K562 (cell line): Measurements from ENCODE around the gene FAM131C. TPM values are rescaled to one million over a fixed set of nuclear protein-coding genes. Genes with fewer than 3 reads are reported as not detected.
A peak's percentile ranks its signal among the peaks of the same experiment; 100 is the strongest.

ENCODE experiments used
- ATAC-seq: fragments of 200-7000 bp; cut with Tn5 transposase; 3 replicates; pipeline ENCODE4 v1.9.1; 2020; ENCODE audit warnings: moderate library complexity
- BruUV-seq: library from RNA; stranded (reverse); fragments of 400-500 nt; replicated peaks from 2 replicates; lab custom pipeline; 2021; lab: Mats Ljungman, UMichigan
- CTCF ChIA-PET: fragments of 300-600 bp; formaldehyde crosslinking; extraction: SDS; loops from one replicate; lab custom pipeline; 2021; ENCODE audit warnings: low intra/inter-chr PET ratio; lab: Yijun Ruan, JAX
- POLR2A ChIA-PET: fragments of 300-600, 350-650 bp; sonication (Branson Sonifier 250); formaldehyde crosslinking; extraction: SDS; loops from one replicate; lab custom pipeline; 2021; ENCODE audit warnings: antibody characterized with exemption, inconsistent platforms; lab: Yijun Ruan, JAX
- DNase-seq, 4 experiments: peaks; one replicate each; pipeline versions ENCODE4 v3.0.0 to v3.0.0-alpha.2; 2011 to 2018; ENCODE audit warnings: low spot score in 3 of 4, mixed read lengths in 3 of 4; ENCODE audit errors: extremely low read depth in 1 of 4
- FAIRE-seq: peaks from 2 replicates; lab custom pipeline; 2011; peaks lifted over from hg19 to GRCh38; lab: Jason Lieb, UNC
- H2AFZ ChIP-seq: 2 replicates; pipeline ENCODE4 v1.6.0; 2011; ENCODE audit warnings: low read depth, low read length, control low read depth, inconsistent platforms
- H3K27ac ChIP-seq: fragments of 200-600 bp; 3 replicates; pipeline ENCODE4 v1.8.0; 2011; ENCODE audit warnings: low read depth, mild to moderate bottlenecking, control low read depth, inconsistent platforms, low read length, moderate library complexity, mixed read lengths; ENCODE audit errors: extremely low read depth
- H3K27me3 ChIP-seq, 2 experiments: fragments of 300-600 bp in 1 of 2; 2 replicates in 1 of 2; 3 replicates in 1 of 2; pipeline versions ENCODE4 v1.6.0 to v1.8.0; 2011; ENCODE audit warnings: inconsistent platforms in 2 of 2, low read length in 2 of 2, mild to moderate bottlenecking in 1 of 2, mixed read lengths in 1 of 2, moderate library complexity in 1 of 2; ENCODE audit not compliant: control insufficient read depth in 2 of 2, insufficient read depth in 2 of 2
- H3K36me3 ChIP-seq: fragments of 300-600 bp; 3 replicates; pipeline ENCODE4 v1.8.0; 2011; ENCODE audit warnings: mild to moderate bottlenecking, low read length, inconsistent platforms; ENCODE audit not compliant: control insufficient read depth, insufficient read depth
- H3K4me1 ChIP-seq, 2 experiments: fragments of 200-600 bp in 1 of 2; replicated peaks in 1 of 2; 2 replicates in 1 of 2; 3 replicates in 1 of 2; pipeline versions ENCODE4 v1.5.1 to v1.8.0; 2011; ENCODE audit warnings: inconsistent platforms in 2 of 2, low read length in 2 of 2, mild to moderate bottlenecking in 1 of 2, mixed read lengths in 1 of 2, moderate library complexity in 1 of 2; ENCODE audit not compliant: control insufficient read depth in 2 of 2, insufficient read depth in 2 of 2
- H3K4me2 ChIP-seq: 2 replicates; pipeline ENCODE4 v1.6.1; 2011; ENCODE audit warnings: low read length, control low read depth, inconsistent platforms, mixed read lengths; ENCODE audit not compliant: insufficient read depth
- H3K4me3 ChIP-seq: fragments of 200-600 bp; sonication (generic), shearing (Covaris generic); 2 replicates; pipeline ENCODE4 v1.5.1; 2016; ENCODE audit warnings: control low read depth, inconsistent platforms
- H3K79me2 ChIP-seq: fragments of 200-600 bp; 3 replicates; pipeline ENCODE4 v1.8.0; 2011; ENCODE audit warnings: low read length, inconsistent platforms; ENCODE audit not compliant: control insufficient read depth, insufficient read depth
- H3K9ac ChIP-seq, 2 experiments: 2 replicates each; pipeline versions ENCODE4 v1.6.0 to v1.6.1; 2011; ENCODE audit warnings: low read depth in 2 of 2, low read length in 2 of 2, control low read depth in 1 of 2, inconsistent platforms in 1 of 2, mild to moderate bottlenecking in 1 of 2, mixed read lengths in 1 of 2; ENCODE audit not compliant: insufficient read depth in 1 of 2
- H3K9me1 ChIP-seq: one replicate; pipeline ENCODE4 v1.6.0; 2011; ENCODE audit warnings: inconsistent platforms, mild to moderate bottlenecking, low read length, moderate library complexity; ENCODE audit not compliant: control insufficient read depth, insufficient read depth
- H3K9me3 ChIP-seq: replicated peaks from 2 replicates; pipeline ENCODE4 v1.5.1; 2011; ENCODE audit warnings: low read depth, low read length, inconsistent platforms; ENCODE audit not compliant: control insufficient read depth, insufficient read depth
- H4K20me1 ChIP-seq: replicated peaks from 2 replicates; pipeline ENCODE4 v1.6.1; 2011; ENCODE audit warnings: low read length, inconsistent platforms, mixed read lengths; ENCODE audit not compliant: control insufficient read depth, insufficient read depth
- CHD7 ChIP-seq: fragments of 200-600 bp; sonication (generic); IDR thresholded peaks from one replicate; pipeline ENCODE4 v1.6.1; 2012; ENCODE audit warnings: mild to moderate bottlenecking, low read depth, low read length, inconsistent platforms
- DEAF1 ChIP-seq: fragments of 450-650 bp; formaldehyde crosslinking; IDR thresholded peaks from 2 replicates; pipeline ENCODE4 v1.4.0; 2020; ENCODE audit warnings: mild to moderate bottlenecking, moderate library complexity
- FOXK2 ChIP-seq, 2 experiments: fragments of 450-650 bp; IDR thresholded peaks in 1 of 2; conservative IDR thresholded peaks in 1 of 2; 2 replicates each; pipeline ENCODE4 v1.6.1; 2016; ENCODE audit warnings: low read depth in 2 of 2, mild to moderate bottlenecking in 1 of 2
- NFIX ChIP-seq: fragments of 250-450 bp; sonication (Bioruptor Pico); IDR thresholded peaks from 2 replicates; pipeline ENCODE4 v1.4.0; 2020; ENCODE audit warnings: low read depth, mild to moderate bottlenecking, moderate library complexity
- PRMT5 ChIP-seq: sonication (generic); formaldehyde crosslinking; IDR thresholded peaks from 2 replicates; pipeline ENCODE4 v1.5.0; 2020; ENCODE audit warnings: missing genetic modification reagents
- SPI1 ChIP-seq: IDR thresholded peaks from 2 replicates; pipeline ENCODE4 v1.6.1; 2011; ENCODE audit warnings: low read depth, low read length, control low read depth, borderline replicate concordance
- ZKSCAN8 ChIP-seq: fragments of 200-800 bp; sonication (Bioruptor generic); IDR thresholded peaks from 2 replicates; pipeline ENCODE4 v1.6.1; 2016; ENCODE audit warnings: missing genetic modification characterization, missing compliant biosample characterization
- ZNF79 ChIP-seq: fragments of 250-450 bp; sonication (Bioruptor Pico); IDR thresholded peaks from 2 replicates; pipeline ENCODE4 v1.4.0; 2020; ENCODE audit warnings: low read depth, mild to moderate bottlenecking, moderate library complexity
- WGBS: fragments of 100-300 bp; shearing (Covaris generic); methylation state at CpG from one replicate; pipeline ENCODE4 v1.1.6; 2016; ENCODE audit warnings: low coverage, mixed read lengths; ENCODE audit not compliant: insufficient coverage; ENCODE audit errors: missing lambda C conversion rate; 5-methylcytosine and 5-hydroxymethylcytosine counted together
- in situ Hi-C: fragments of 300-500 bp; cut with MboI; formaldehyde crosslinking; loops from 4 replicates; pipeline ENCODE4 v1.15.0; 2018; ENCODE audit warnings: inconsistent platforms, mixed read lengths
- intact Hi-C: fragments of 100-400 bp; cut with micrococcal nuclease; formaldehyde crosslinking; loops from 2 replicates; pipeline ENCODE4 v1.14.2; 2022
- polyA plus RNA-seq, 8 experiments: library from polyadenylated mRNA; depleted of rRNA in 4 of 8; stranded (reverse) in 5 of 8; unstranded in 3 of 8; fragments of >200 nt; fragmentation: Nextera tagmentation in 2 of 8; fragmentation: Illumina TruSeq in 1 of 8; extraction: Ambion mirVana in 2 of 8; extraction: Trizol in 1 of 8; gene quantifications; 2 replicates each; pipeline versions ENCODE4 v1.2.1 to v1.2.3, GENCODE V29; 2011 to 2014; ENCODE audit warnings: inconsistent platforms in 1 of 8, missing spikeins in 1 of 8
- total RNA-seq, 7 experiments: library from RNA; depleted of rRNA in 6 of 7; stranded (reverse); fragments of >200 nt in 6 of 7; fragmentation: Illumina TruSeq in 2 of 7; extraction: Trizol in 2 of 7; gene quantifications; 2 replicates each; pipeline versions ENCODE4 v1.2.1 to v1.2.3, GENCODE V29; 2011 to 2021; ENCODE audit warnings: low replicate concordance in 1 of 7

The FAM131C gene
- total and polyA plus RNA-seq, 9 of the 15 experiments (the other 6 are each of a cell fraction or from before 2014, with no cell fraction given) = 0.10 to 0.29 (median 0.16) TPM; not detected in 6

GRCh38 chr1:16010837-16011236, 62.6 kb downstream of the FAM131C start (continued):
- TF ChIP-seq DEAF1 (CRISPR knock-in tag) = no peak
- no peak for TF ChIP-seq ZNF79
- TF ChIP-seq SPI1 = no peak
- no peak for TF ChIP-seq FOXK2 (conservative IDR thresholded peaks at IDR 0.05 in 1 of 2, IDR thresholded peaks at IDR 0.05 in 1 of 2; ENCODE audit: low read depth in 2 of 2)
- TF ChIP-seq PRMT5 (CRISPR knock-in tag) = no peak
- no peak for TF ChIP-seq NFIX (CRISPR knock-in tag)
- TF ChIP-seq ZKSCAN8 = no peak

GRCh38 chr1:16009678-16010077, 63.8 kb downstream of the FAM131C start:
- H3K36me3 ChIP-seq = no peaks in the 10 kb centered on the region
- H3K4me2 ChIP-seq = no peak overlapping the region
- WGBS = 78% methylated on average over 11 of the region's 11 CpGs
- H4K20me1 ChIP-seq = no peaks in the 10 kb centered on the region
- H3K27ac ChIP-seq = no peak overlapping the region; the same call in 2 of the 3 replicates
- peaks cover 34 to 38% of the 10 kb centered on the region in 2 experiments for H3K4me1 ChIP-seq
- BruUV-seq = no TSS peak
- H2AFZ ChIP-seq = no peak overlapping the region; the same call in 1 of the 2 replicates
- H3K27me3 ChIP-seq = peaks cover 0 to 3% of the 10 kb centered on the region in 2 experiments; a peak in 1 of 5 replicates
- ATAC-seq (no peak), FAIRE-seq (no peak), DNase-seq (no peak)
- no peaks in the 10 kb centered on the region for H3K9me1 ChIP-seq
- intact Hi-C loops (loop anchor here (1.0 to 5.0 kb wide), 4 partner anchors 24 to 177 kb away; partner anchors contain the start of gene FAM131C), in situ Hi-C loops (loop anchor here (5.0 to 10.0 kb wide), 2 partner anchors 55 to 183 kb away; no protein-coding TSS in a partner anchor)
- H3K4me3 ChIP-seq = no peak overlapping the region
- ChIA-PET CTCF (interaction anchor here (0.5 to 6.1 kb wide), 6 partner anchors 23 to 318 kb away, joined by 3 to 53 read pairs (median 9); no protein-coding TSS in a partner anchor), POLR2A (interaction anchor here (0.7 to 1.6 kb wide), 4 partner anchors 9 to 475 kb away, joined by 3 to 7 read pairs (median 4); no protein-coding TSS in a partner anchor)
- peak overlapping the region in 1 of 2 experiments; percentile 13; a peak in 1 of 4 replicates for H3K9ac ChIP-seq
- no peaks in the 10 kb centered on the region for H3K79me2 ChIP-seq
- no peaks in the 10 kb centered on the region for H3K9me3 ChIP-seq
- TF ChIP-seq CHD7 = no peak
